Stimulated activated naive CD8-positive, alpha-beta T cell treated with anti-CD3 and anti-CD28 coated beads, Interleukin-15, Interleukin-2, amounts not matched to agents 100 ng/mL and 50 ng/mL, for 24 hours (primary cell): Measurements from ENCODE around the gene SMCO1.
A peak's percentile ranks its signal among the peaks of the same experiment; 100 is the strongest.
"Not testable (repeated sequence)": the region's sequence is repeated elsewhere in the genome, so short reads cannot be mapped to it uniquely, and the experiment has no call there.

Experiments used
- H3K27ac Mint-ChIP-seq: one replicate; pipeline ENCODE4 v1.8.0; 2021; ENCODE audit warnings: mild to moderate bottlenecking, mixed read lengths
- H3K27me3 Mint-ChIP-seq: one replicate; pipeline ENCODE4 v1.8.0; 2021; ENCODE audit warnings: mixed read lengths
- H3K36me3 Mint-ChIP-seq: one replicate; pipeline ENCODE4 v1.8.0; 2021; ENCODE audit warnings: low read depth, mixed read lengths
- H3K4me1 Mint-ChIP-seq: one replicate; pipeline ENCODE4 v1.8.0; 2021; ENCODE audit warnings: low read depth, mixed read lengths
- H3K4me3 Mint-ChIP-seq: one replicate; pipeline ENCODE4 v1.8.0; 2021; ENCODE audit warnings: mild to moderate bottlenecking, mixed read lengths
- H3K9me3 Mint-ChIP-seq: one replicate; pipeline ENCODE4 v1.8.0; 2021; ENCODE audit warnings: mixed read lengths

Gene SMCO1

DNA sequence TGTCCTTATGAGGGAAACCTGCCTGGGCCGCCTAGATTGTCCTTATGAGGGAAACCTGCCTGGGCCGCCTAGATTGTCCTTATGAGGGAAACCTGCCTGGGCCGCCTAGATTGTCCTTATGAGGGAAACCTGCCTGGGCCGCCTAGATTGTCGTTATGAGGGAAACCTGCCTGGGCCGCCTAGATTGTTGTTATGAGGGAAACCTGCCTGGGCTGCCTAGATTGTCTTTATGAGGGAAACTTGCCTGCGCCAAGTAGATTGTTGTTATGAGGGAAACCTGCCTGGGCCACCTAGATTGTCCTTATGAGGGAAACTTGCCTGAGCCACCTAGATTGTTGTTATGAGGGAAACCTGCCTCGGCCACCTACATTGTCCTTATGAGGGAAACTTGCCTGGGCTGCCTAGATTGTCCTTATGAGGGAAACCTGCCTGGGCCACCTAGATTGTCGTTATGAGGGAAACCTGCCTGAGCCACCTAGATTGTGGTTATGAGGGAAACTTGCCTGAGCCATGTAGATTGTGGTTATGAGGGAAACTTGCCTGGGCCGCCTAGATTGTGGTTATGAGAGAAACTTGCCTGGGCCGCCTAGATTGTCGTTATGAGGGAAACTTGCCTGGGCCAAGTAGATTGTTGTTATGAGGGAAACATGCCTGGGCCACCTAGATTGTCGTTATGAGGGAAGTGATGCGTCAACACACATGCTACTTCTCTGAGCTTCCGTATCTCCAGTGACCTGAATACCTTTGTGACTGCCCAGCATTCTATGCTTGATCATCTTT, 3.3 kb downstream of the SMCO1 start:
- H3K27ac Mint-ChIP-seq, H3K36me3 Mint-ChIP-seq, H3K4me3 Mint-ChIP-seq, H3K9me3 Mint-ChIP-seq, H3K4me1 Mint-ChIP-seq, H3K27me3 Mint-ChIP-seq: not testable (repeated sequence)

- not testable (repeated sequence) for H3K4me3 Mint-ChIP-seq, H3K4me1 Mint-ChIP-seq, H3K27me3 Mint-ChIP-seq, H3K27ac Mint-ChIP-seq, H3K36me3 Mint-ChIP-seq
- peaks cover 12% of the 10 kb centered on the region for H3K9me3 Mint-ChIP-seq
Observed at GRCh38 chr3:196511108-196511507, 4.0 kb downstream of the SMCO1 start.

DNA sequence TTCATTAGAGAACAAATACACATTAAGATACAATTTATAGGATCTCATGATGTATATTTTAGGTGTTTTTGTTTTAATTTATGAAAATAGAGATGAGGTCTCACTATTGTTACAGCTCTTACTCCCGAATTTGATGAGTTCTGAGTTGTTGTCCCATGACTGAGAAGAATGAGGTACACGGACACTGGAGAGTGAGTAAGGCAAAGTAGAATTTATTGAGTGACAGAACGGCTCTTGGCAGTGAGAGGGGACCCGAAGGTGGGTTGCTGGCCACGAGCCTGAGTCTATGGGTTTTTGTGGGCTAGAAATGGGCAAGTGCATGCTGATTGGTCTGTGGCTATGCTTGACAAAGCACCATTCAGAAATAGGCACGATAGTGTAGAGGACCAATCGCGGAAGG, 8.5 kb downstream of the SMCO1 start:
- Mint-ChIP-seq H3K27ac (no peak overlapping the region), H3K36me3 (no peaks in the 10 kb centered on the region), H3K9me3 (peaks cover 8% of the 10 kb centered on the region), H3K27me3 (no peaks in the 10 kb centered on the region), H3K4me3 (no peak overlapping the region), H3K4me1 (peaks cover 11% of the 10 kb centered on the region)

- peaks cover 8% of the 10 kb centered on the region for H3K9me3 Mint-ChIP-seq
- H3K4me1 Mint-ChIP-seq, result peaks cover 30% of the 10 kb centered on the region
- no peaks in the 10 kb centered on the region for H3K27me3 Mint-ChIP-seq
- peaks cover 18% of the 10 kb centered on the region for H3K36me3 Mint-ChIP-seq
- peak overlapping the region; percentile 37 for H3K4me3 Mint-ChIP-seq
- H3K27ac Mint-ChIP-seq, result no peak overlapping the region
Observed at GRCh38 chr3:196504556-196504955, 10.6 kb downstream of the SMCO1 start.

- not testable (repeated sequence) for H3K9me3 Mint-ChIP-seq, H3K27me3 Mint-ChIP-seq
- H3K27ac Mint-ChIP-seq, result peak overlapping the region; percentile 68
- peak overlapping the region; percentile 100 for H3K4me3 Mint-ChIP-seq
- H3K4me1 Mint-ChIP-seq, result peaks cover 35% of the 10 kb centered on the region
- peaks cover 23% of the 10 kb centered on the region for H3K36me3 Mint-ChIP-seq
Observed at GRCh38 chr3:196504077-196504398, 11.1 kb downstream of the SMCO1 start.

GRCh38 chr3:196503196-196504076, 11.7 kb downstream of the SMCO1 start, which contains the start of gene RNF168:
Gene RNF168 (minus strand): TSS chr3:196503768. CDS start chr3:196503173, 595 bp downstream.
- Mint-ChIP-seq H3K27ac (peak within 1 kb of the TSS; percentile 100), H3K9me3 (peaks cover 8% of the 10 kb centered on the region), H3K4me3 (peak within 1 kb of the TSS; percentile 100), H3K27me3 (no peaks in the 10 kb centered on the region), H3K36me3 (peaks cover 28% of the 10 kb centered on the region), H3K4me1 (peaks cover 39% of the 10 kb centered on the region)

DNA sequence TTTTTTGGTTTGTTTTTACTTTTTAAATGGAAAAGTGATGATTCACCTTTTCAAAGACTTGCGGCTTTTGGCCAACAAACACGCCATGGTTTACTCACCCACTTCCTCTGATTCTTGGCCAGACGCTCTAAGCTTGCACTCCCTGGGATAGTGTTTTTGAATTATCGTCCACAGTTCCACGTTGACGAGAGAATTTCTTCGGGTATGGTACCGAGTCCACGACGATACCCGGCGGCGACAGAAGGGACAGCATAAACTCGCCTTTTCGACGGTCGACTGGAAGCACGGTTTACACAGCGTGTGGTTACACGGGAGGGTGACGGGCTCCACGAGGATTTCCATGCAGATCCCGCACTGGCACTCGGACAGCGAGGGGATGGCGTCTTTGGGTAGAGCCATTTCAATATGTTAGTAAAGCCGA, 12.4 kb downstream of the SMCO1 start:
- Mint-ChIP-seq H3K4me1 (peaks cover 45% of the 10 kb centered on the region), H3K36me3 (peaks cover 33% of the 10 kb centered on the region), H3K27ac (peak overlapping the region; percentile 100), H3K27me3 (no peaks in the 10 kb centered on the region), H3K4me3 (peak overlapping the region; percentile 100), H3K9me3 (peaks cover 8% of the 10 kb centered on the region)

DNA sequence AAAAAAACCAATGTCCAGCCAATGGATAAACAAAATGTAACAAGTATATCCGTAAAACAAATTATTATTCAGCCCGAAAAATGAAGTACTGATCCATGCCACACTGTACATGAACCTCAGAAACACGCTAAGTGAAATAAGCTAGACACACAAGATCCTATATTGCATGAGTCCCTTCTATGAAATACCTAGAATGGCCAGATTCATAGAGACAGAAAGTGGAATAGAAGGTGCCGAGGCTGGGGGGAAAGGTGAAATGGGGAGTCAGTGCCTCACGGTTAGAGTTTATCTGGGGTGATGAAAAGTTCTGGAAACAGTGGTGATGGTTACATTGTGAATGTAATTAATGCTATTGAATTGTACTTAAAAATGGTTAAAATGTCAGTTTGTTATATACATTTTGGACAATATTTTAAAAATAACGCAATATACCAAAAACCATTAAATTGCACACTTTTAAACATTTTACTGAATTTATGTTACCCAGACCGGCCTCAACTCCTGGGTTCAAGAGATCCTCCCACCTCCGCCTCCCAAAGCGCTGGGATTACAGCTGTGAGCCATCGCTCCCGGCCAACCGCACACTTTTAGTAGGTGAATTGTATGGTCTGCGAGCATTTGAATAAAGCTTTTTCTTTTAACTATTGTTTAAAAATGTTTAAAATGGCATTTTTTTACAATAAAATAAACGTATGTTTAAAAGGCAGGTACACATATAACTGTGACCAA, 13.7 kb downstream of the SMCO1 start:
- peak overlapping the region; percentile 100 for H3K4me3 Mint-ChIP-seq
- no peaks in the 10 kb centered on the region for H3K27me3 Mint-ChIP-seq
- H3K9me3 Mint-ChIP-seq, result peaks cover 4% of the 10 kb centered on the region
- H3K27ac Mint-ChIP-seq, result peak overlapping the region; percentile 100
- H3K36me3 Mint-ChIP-seq, result peaks cover 40% of the 10 kb centered on the region
- H3K4me1 Mint-ChIP-seq, result peaks cover 53% of the 10 kb centered on the region

DNA sequence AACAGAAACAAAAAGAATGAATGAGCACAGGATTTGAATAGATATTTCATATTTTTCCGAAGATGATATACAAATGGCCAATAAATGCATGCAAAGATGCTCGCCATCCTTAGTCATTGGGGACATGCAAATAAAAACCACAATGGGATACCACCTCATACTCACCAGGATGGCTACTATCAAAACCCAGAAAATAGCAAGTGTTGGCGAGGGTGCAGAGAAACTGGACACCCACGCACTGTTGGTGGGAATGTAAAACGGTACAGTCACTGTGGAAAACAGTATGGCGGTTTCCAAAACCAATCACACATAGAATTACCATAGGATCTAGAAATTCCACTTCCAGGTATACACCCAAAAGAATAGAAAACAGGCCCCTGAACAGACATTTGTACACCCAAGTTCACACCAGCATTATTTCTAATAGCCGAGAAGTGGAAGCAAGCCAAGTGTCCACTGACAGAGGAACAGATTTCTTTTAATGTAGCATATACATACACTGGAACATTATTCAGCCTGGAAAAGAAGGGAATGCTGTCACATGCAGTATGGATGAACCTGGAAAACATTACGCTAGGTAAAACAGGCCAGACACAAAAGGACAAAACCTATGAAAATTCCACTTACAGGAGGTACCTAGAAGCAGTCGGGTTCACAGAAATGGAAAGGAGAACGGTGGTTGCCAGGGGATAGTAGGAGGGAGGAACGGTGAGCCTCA, 15.2 kb downstream of the SMCO1 start:
- Mint-ChIP-seq H3K36me3 (peaks cover 54% of the 10 kb centered on the region), H3K4me3 (peak overlapping the region; percentile 100), H3K9me3 (no peaks in the 10 kb centered on the region), H3K27me3 (no peaks in the 10 kb centered on the region), H3K27ac (peak overlapping the region; percentile 100), H3K4me1 (peaks cover 50% of the 10 kb centered on the region)

- Mint-ChIP-seq H3K9me3 (no peaks in the 10 kb centered on the region), H3K27me3 (no peaks in the 10 kb centered on the region), H3K36me3 (peaks cover 61% of the 10 kb centered on the region), H3K4me3 (peak overlapping the region; percentile 100), H3K27ac (peak overlapping the region; percentile 64), H3K4me1 (peaks cover 46% of the 10 kb centered on the region)
Observed at GRCh38 chr3:196499061-196499460, 16.1 kb downstream of the SMCO1 start.

DNA sequence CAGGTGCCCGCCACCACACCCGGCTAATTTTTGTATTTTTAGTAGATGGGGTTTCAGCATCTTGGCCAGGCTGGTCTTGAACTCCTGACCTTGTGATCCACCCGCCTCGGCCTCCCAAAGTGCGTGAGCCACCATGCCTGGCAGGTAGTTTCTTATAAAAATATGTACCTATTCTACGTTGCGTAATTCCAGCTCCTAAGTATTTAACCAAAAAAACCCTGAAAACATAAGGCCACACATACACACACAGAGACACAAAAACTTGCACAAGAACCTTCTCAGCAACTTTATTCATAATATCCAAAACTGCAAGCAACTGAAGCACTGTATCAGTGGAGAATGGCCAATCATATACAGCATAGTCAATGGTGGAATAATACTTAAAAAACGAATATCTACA, 16.8 kb downstream of the SMCO1 start:
- no peak overlapping the region for H3K27ac Mint-ChIP-seq
- H3K9me3 Mint-ChIP-seq, result no peaks in the 10 kb centered on the region
- H3K4me3 Mint-ChIP-seq, result peak overlapping the region; percentile 17
- peaks cover 45% of the 10 kb centered on the region for H3K4me1 Mint-ChIP-seq
- H3K36me3 Mint-ChIP-seq, result peaks cover 62% of the 10 kb centered on the region
- H3K27me3 Mint-ChIP-seq, result no peaks in the 10 kb centered on the region

DNA sequence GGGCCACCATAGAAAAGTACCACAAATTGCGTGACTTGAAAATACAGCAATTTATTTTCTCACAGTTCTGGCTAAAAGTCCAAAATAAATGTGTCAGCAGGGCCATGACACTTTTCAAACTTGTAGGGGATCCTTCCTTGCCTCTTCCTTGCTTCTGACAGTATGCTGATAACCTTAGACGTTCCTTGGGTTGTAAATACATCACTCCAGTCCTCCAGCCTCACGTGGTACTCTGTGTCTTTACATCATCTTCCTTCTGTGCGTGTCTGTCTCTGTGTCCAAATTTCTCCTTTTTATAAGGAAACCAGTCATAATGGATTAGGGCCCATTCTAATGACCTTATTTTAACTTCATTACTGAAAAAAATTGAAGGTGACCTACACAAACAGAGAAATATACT, 19.0 kb downstream of the SMCO1 start:
- peaks cover 50% of the 10 kb centered on the region for H3K4me1 Mint-ChIP-seq
- H3K4me3 Mint-ChIP-seq, result no peak overlapping the region
- no peaks in the 10 kb centered on the region for H3K9me3 Mint-ChIP-seq
- no peaks in the 10 kb centered on the region for H3K27me3 Mint-ChIP-seq
- peaks cover 69% of the 10 kb centered on the region for H3K36me3 Mint-ChIP-seq
- peak overlapping the region; percentile 46 for H3K27ac Mint-ChIP-seq

- no peak overlapping the region for H3K27ac Mint-ChIP-seq
- peaks cover 32% of the 10 kb centered on the region for H3K4me1 Mint-ChIP-seq
- H3K27me3 Mint-ChIP-seq, result no peaks in the 10 kb centered on the region
- no peaks in the 10 kb centered on the region for H3K9me3 Mint-ChIP-seq
- H3K4me3 Mint-ChIP-seq, result no peak overlapping the region
- peaks cover 42% of the 10 kb centered on the region for H3K36me3 Mint-ChIP-seq
Observed at GRCh38 chr3:196493292-196493691, 21.9 kb downstream of the SMCO1 start.

DNA sequence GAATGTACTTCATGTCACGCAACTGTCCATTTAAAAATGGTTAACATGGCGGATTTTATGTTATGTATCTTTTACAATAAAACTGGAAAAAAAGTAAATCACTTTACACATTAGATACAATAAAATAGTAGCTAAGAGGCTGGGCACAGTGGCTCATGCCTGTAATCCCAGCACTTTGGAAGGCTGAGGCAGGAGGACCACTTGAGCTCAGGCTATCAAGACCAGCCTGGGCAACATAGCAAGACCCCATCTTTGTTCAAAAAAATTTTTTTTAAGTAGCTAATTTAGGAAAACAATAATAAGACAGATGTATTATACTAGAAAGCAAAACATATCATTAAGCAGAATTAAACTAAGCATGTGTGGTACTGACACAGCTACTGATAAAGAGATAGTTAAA, 23.1 kb downstream of the SMCO1 start:
- H3K9me3 Mint-ChIP-seq, result no peaks in the 10 kb centered on the region
- H3K36me3 Mint-ChIP-seq, result peaks cover 41% of the 10 kb centered on the region
- peaks cover 24% of the 10 kb centered on the region for H3K4me1 Mint-ChIP-seq
- H3K4me3 Mint-ChIP-seq, result no peak overlapping the region
- no peak overlapping the region for H3K27ac Mint-ChIP-seq
- no peaks in the 10 kb centered on the region for H3K27me3 Mint-ChIP-seq
